Fibroblast of villous mesenchyme (primary cell): ENCODE results near the gene CGB3. TPM values are rescaled to one million over a fixed set of nuclear protein-coding genes. Genes with fewer than 3 reads are reported as not detected.
A peak's percentile ranks its signal among the peaks of the same experiment; 100 is the strongest.
"Not testable (repeated sequence)": the region's sequence is repeated elsewhere in the genome, so short reads cannot be mapped to it uniquely, and the experiment has no call there.

Experiments used
- DNase-seq: peaks from one replicate; pipeline ENCODE4 v3.0.0-alpha.2; 2010; ENCODE audit warnings: low read depth
- H3K4me3 ChIP-seq: 2 replicates; pipeline ENCODE4 v1.5.1; 2011; ENCODE audit warnings: low read depth, mild to moderate bottlenecking, low read length
- CTCF ChIP-seq: IDR thresholded peaks from 2 replicates; pipeline ENCODE4 v1.5.1; 2012; ENCODE audit warnings: low read depth, mild to moderate bottlenecking, low read length; ENCODE audit not compliant: insufficient read depth
- total RNA-seq: library from RNA; depleted of rRNA; stranded (reverse); fragments of >200 nt; gene quantifications from 2 replicates; pipeline ENCODE4 v1.2.3, GENCODE V29; 2012

Gene CGB3
- total RNA-seq, 1 donor = not detected

GRCh38 chr19:49064029-49064629 is 40.0 kb upstream of the CGB3 start:
- no peak for DNase-seq
- no peak for TF ChIP-seq CTCF
- H3K4me3 ChIP-seq = no peak overlapping the region

GRCh38 chr19:49061445-49061844 is 37.3 kb upstream of the CGB3 start:
- H3K4me3 ChIP-seq = no peak overlapping the region
- no peak for TF ChIP-seq CTCF
- DNase-seq = no peak

GRCh38 chr19:49061000-49061399 is 36.9 kb upstream of the CGB3 start:
- no peak overlapping the region for H3K4me3 ChIP-seq
- TF ChIP-seq CTCF = no peak
- DNase-seq = no peak

GRCh38 chr19:49059053-49059452 is 34.9 kb upstream of the CGB3 start:
- no peak overlapping the region for H3K4me3 ChIP-seq
- no peak for DNase-seq
- no peak for TF ChIP-seq CTCF

GRCh38 chr19:49058562-49058961 is 34.4 kb upstream of the CGB3 start:
- H3K4me3 ChIP-seq = no peak overlapping the region
- peak; percentile 17 for DNase-seq

GRCh38 chr19:49057636-49058234 is 33.6 kb upstream of the CGB3 start, which contains the start of gene CGB7:
CGB7 (minus strand) TSS chr19:49057749; CDS start chr19:49055375, 2,374 bp downstream.
- peak within 1 kb of the TSS; percentile 61 for H3K4me3 ChIP-seq
- DNase-seq = peak; percentile 48
- no peak for TF ChIP-seq CTCF

More at GRCh38 chr19:49058562-49058961, 34.4 kb upstream of the CGB3 start:
- no peak for TF ChIP-seq CTCF

- not testable (repeated sequence) for DNase-seq
- peak overlapping the region; percentile 61 for H3K4me3 ChIP-seq
Observed at GRCh38 chr19:49056902-49057596, 32.9 kb upstream of the CGB3 start.
